Esophagus muscularis mucosa (tissue), 4 donors: ENCODE results near the gene LMNA.

ENCODE experiments used
- CTCF ChIP-seq, 3 experiments: fragments of 200-600 bp in 2 of 3; fragments of 450-650 bp in 1 of 3; sonication (generic) in 2 of 3; IDR thresholded peaks; one replicate each; pipeline ENCODE4 v1.5.1; 2017 to 2019; ENCODE audit warnings: antibody characterized with exemption in 3 of 3, mild to moderate bottlenecking in 2 of 3, moderate library complexity in 1 of 3
- EP300 ChIP-seq: sonication (generic); formaldehyde crosslinking; IDR thresholded peaks from one replicate; pipeline ENCODE4 v1.6.1; 2017; ENCODE audit warnings: antibody characterized with exemption
- POLR2A ChIP-seq: fragments of 450-650 bp; IDR thresholded peaks from one replicate; pipeline ENCODE4 v1.6.1; 2017; ENCODE audit warnings: antibody characterized with exemption, moderate library complexity, mild to moderate bottlenecking, low read depth
- POLR2AphosphoS5 ChIP-seq, 2 donors: sonication (generic); formaldehyde crosslinking; IDR thresholded peaks; one replicate each; pipeline ENCODE4 v1.6.1; 2017; ENCODE audit warnings: antibody characterized with exemption in 2 of 2

DNA sequence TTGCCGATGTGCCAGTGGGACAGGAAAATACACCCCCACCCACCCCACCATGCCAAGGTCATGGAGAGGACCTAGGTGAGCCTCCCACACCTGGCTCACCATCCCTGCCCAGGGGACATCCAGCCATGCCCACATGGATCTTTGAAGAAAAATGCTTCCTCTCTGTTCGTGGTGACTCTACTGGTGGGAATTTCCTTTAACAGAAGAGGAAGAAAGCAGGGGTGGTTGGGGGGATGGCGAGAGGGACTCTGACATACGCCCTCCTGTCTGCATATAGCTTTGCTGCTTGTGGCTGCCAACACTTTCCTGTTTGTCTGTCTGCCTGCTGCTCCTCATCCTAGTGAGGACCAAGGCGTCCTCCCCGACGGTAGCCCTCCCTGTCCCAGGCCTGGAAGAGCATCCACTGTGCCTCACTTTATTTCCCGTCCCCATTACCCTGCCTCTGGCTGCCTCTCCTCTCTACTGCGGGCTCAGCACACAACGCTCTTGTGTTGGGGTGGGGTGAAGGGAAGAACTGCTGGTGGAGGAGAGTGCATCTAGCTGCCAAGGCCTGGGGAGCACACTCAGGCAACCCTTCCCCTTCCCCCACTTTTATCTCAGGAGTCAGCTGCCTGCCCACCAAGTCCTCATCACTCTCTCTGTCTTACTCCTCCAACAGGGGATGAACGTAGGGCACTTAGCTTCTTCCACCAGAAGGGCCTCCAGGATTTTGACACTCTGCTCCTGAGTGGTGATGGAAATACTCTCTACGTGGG is 41.4 kb downstream of the LMNA start:
- TF ChIP-seq POLR2AphosphoS5 (IDR thresholded peaks at IDR 0.05) (no peak), CTCF (IDR thresholded peaks at IDR 0.05) (no peak), POLR2A (no peak), EP300 (no peak)
